Stimulated activated CD8-positive, alpha-beta memory T cell treated with anti-CD3 and anti-CD28 coated beads, Interleukin-2, amount 100 ng/mL, for 48 hours (primary cell): ENCODE data around the gene SCFD1.

ENCODE experiments used
- DNase-seq, 2 donors: peaks; one replicate each; pipeline ENCODE4 v3.0.0-alpha.2; 2020; ENCODE audit warnings: low read depth in 2 of 2

Gene SCFD1

GRCh38 chr14:30756594-30756993 lies 134.5 kb downstream of the SCFD1 start:
- DNase-seq, result no peak

GRCh38 chr14:30757082-30757481 lies 135.0 kb downstream of the SCFD1 start:
- no peak for DNase-seq

DNA sequence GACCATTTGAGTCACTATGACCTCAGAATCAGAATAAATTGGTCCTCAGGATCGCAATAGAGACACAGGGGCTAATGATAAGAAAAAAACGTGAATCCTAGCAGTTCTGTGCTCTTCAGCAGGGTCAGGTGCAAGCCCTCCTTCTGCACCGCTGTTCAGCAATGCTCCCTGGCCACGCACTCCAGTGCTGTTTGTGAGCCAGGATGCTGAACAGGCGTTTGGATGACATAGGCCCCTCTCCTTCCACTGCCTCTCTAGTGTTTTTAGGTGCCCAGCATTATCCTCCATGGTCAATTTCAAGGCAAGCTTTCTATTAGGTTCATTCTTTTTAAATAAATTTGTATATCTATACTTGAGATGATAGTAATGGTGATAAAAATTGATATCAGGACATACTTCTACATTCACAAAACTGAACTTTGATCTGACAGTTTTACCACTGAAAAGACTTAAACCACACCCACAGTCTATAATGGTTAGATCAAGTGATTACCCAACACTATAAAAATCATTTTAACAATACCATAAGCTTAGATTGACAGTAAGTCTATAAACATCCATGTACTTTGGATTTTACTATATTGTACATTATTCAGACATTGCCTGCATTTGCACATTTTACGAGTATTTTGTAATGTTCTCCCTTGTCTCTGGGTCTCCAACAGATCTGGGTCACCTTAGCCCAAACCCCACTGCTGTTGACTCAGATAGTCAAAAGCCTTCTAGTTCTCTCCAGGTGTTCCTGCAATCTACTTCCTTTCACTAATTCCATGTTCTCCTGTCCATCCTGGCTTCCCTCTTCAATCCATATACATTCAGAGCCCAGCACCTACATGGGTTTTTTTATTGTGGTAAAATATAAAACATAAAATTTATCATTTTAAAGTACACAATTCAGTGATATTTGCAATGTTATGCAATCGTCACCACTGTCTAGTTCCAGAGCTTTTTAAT lies 137.3 kb downstream of the SCFD1 start:
- no peak for DNase-seq

DNA sequence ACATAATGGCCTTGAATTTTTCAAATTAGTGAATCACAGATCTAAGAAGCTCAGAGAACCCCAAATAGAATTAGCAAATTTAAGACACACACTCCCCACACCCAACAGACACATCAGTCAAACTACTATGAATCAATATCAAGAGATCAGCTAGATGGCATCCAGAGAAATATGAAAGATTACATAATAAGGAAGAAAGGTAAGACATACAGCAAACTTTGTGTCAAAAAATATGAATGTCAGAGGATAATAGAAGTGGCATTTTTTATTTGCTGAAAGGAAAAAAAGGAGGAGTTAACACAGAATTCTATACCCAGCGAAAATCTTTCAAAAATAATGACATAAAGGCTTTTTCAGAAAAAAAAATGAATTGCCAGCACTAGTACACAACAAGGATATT lies 141.8 kb downstream of the SCFD1 start:
- no peak for DNase-seq

DNA sequence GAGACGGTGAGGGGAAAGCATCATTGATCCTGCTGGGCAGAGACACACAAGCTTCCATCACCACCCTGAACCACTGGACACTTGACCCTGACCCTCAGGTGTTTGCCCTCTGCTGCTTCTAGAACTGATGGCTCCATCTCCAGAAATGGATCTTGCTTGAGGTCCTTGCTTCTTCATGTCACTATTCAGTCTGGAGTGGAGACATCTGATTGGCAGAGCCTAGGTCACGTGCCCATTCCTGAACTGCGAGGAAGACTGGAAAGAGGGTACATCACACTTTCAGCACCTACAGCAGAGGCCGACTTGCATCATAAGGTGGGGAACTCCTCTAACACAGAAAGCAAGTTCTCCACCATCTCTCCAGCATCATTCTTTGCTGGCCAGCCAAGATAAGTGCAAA lies 145.5 kb downstream of the SCFD1 start:
- DNase-seq, result no peak

DNA sequence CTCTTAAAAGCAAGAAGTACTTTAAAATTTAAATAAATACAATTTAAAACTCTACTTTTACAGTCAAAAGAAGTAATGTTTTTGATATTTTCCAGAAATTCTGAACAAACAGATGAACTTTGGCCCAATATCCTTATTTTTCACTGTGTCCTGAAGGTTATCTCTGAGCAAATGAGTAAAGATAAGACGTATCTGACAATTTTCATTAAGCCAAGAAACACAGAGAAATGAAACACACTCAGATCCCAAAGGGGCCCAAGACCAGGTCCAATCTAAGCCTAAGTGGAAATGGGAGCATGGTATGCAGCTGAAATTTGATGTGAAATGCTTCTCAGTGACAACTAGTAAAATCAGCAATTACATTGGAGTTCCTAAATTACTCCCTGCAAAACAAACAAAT lies 146.7 kb downstream of the SCFD1 start:
- no peak for DNase-seq

DNA sequence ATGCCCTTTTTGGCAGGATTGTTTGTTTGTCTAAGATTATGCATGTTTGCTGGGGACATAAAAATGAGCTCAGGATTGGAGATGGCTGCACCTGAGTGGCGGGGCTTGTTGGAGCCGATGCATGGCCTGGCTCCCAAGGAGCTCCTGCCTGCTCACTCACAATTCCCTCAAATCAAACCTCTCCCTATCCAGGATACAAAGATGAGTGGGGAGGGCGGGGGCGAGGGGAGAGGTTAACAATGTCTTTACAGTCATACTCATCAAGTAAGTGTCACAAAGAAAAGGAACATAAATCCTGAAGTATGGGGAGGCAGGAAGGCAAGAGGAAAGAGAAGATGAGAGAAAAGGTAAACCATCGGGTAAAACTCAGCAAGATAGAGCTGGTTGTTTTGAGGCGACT lies 148.3 kb downstream of the SCFD1 start:
- no peak for DNase-seq

DNA sequence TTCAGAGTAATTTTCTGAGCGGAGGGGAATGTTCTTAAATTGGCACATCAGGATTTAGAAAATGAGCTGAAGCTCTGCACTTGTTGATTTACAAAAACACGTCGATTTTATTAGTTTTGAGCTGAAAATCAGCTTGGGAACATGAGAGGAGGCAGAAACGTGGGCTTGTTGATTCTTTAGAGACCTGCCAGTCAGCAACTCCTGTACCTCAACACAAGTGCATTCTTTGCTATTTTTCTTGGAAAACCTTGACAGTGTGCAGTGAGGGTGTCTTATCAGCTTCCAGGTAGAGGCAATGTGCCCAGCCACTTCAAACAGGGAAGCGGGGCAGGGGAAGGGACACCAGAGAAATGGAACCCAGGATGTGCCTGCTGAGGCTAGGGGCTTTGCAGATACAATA lies 149.5 kb downstream of the SCFD1 start:
- DNase-seq, result no peak

DNA sequence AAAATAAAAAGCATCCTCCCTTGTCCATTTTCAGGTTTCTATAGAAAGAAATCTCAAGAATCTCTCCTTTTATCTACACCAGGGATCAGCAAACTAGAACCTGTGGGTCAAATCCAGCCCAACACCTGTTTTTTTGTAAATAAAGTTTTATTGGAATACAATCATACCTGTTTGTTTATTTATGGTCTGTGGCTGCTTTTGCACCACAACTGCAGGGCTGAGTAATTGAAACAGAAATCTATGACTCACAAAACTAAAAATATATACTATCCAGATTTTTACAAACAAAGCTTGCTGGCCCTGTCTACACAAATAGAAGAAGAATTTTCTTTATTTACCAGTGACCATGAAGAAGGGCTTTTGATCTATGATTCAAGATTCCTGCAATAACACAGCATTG lies 157.1 kb downstream of the SCFD1 start:
- no peak for DNase-seq
